HepG2 (cell line): ENCODE results near the gene CEBPZOS. TPM values are rescaled to one million over a fixed set of nuclear protein-coding genes. Genes with fewer than 3 reads are reported as not detected.
A peak's percentile ranks its signal among the peaks of the same experiment; 100 is the strongest.

ENCODE experiments used
- CENPT ChIP-seq: sonication (generic); formaldehyde crosslinking; IDR thresholded peaks from 2 replicates; pipeline ENCODE4 v1.8.0; 2022; ENCODE audit warnings: low read depth, mild to moderate bottlenecking, moderate library complexity, missing genetic modification reagents
- CREM ChIP-seq, 2 experiments: sonication (generic) in 1 of 2; formaldehyde crosslinking in 1 of 2; IDR thresholded peaks; 2 replicates each; pipeline versions ENCODE4 v1.4.0 to v1.6.1; 2016 to 2020; ENCODE audit warnings: antibody characterized with exemption in 1 of 2, mild to moderate bottlenecking in 1 of 2, missing genetic modification reagents in 1 of 2
- ERF ChIP-seq: IDR thresholded peaks from 2 replicates; pipeline ENCODE4 v1.6.1; 2018; ENCODE audit warnings: missing biosample characterization, missing genetic modification reagents
- FIP1L1 ChIP-seq: fragments of 200-400 bp; formaldehyde crosslinking; IDR thresholded peaks from 2 replicates; pipeline ENCODE4 v1.6.1; 2018; ENCODE audit warnings: low read depth, mild to moderate bottlenecking, low read length, moderate library complexity, borderline replicate concordance; ENCODE audit not compliant: insufficient read depth
- HMG20B ChIP-seq: conservative IDR thresholded peaks from 2 replicates; pipeline ENCODE4 v1.6.1; 2016; ENCODE audit warnings: missing genetic modification reagents, missing compliant biosample characterization
- HNRNPK ChIP-seq: fragments of 200-400 bp; formaldehyde crosslinking; IDR thresholded peaks from 2 replicates; pipeline ENCODE4 v1.6.1; 2018; ENCODE audit warnings: low read length, low read depth, moderate library complexity, mild to moderate bottlenecking; ENCODE audit not compliant: poor library complexity, severe bottlenecking
- HOXA7 ChIP-seq: sonication (generic); formaldehyde crosslinking; IDR thresholded peaks from 2 replicates; pipeline ENCODE4 v1.8.1; 2022; ENCODE audit warnings: mild to moderate bottlenecking, missing genetic modification reagents, moderate library complexity
- KLF11 ChIP-seq: IDR thresholded peaks from 2 replicates; pipeline ENCODE4 v1.6.1; 2016; ENCODE audit warnings: missing compliant biosample characterization
- PRMT3 ChIP-seq: sonication (generic); formaldehyde crosslinking; IDR thresholded peaks from 2 replicates; pipeline ENCODE4 v1.8.1; 2022; ENCODE audit warnings: low read depth, mild to moderate bottlenecking, moderate library complexity, missing genetic modification reagents, borderline replicate concordance
- REXO4 ChIP-seq: sonication (generic); formaldehyde crosslinking; IDR thresholded peaks from 2 replicates; pipeline ENCODE4 v1.8.0; 2022; ENCODE audit warnings: missing genetic modification reagents, mild to moderate bottlenecking, borderline replicate concordance
- RFX1 ChIP-seq: fragments of 450-650 bp; IDR thresholded peaks from 2 replicates; pipeline ENCODE4 v1.6.1; 2017
- RXRA ChIP-seq: sonication (generic); formaldehyde crosslinking; IDR thresholded peaks from 2 replicates; pipeline ENCODE4 v1.5.1; 2020; ENCODE audit warnings: missing genetic modification reagents
- SIN3A ChIP-seq: IDR thresholded peaks from 2 replicates; pipeline ENCODE4 v1.6.1; 2011; ENCODE audit warnings: low read depth, mild to moderate bottlenecking, control low read depth, low read length, borderline replicate concordance
- SMARCC2 ChIP-seq: fragments of 450-650 bp; IDR thresholded peaks from 2 replicates; pipeline ENCODE4 v1.6.1; 2017; ENCODE audit warnings: antibody characterized with exemption, mild to moderate bottlenecking
- SP4 ChIP-seq: sonication (generic); formaldehyde crosslinking; IDR thresholded peaks from 2 replicates; pipeline ENCODE4 v1.8.1; 2023; ENCODE audit warnings: mild to moderate bottlenecking, missing genetic modification reagents
- SSRP1 ChIP-seq: IDR thresholded peaks from 2 replicates; pipeline ENCODE4 v1.6.1; 2016; ENCODE audit warnings: control low read depth
- TEAD3 ChIP-seq: optimal IDR thresholded peaks from 2 replicates; pipeline ENCODE3; 2016; ENCODE audit warnings: borderline replicate concordance
- TIGD3 ChIP-seq: sonication (generic); formaldehyde crosslinking; IDR thresholded peaks from 2 replicates; pipeline ENCODE4 v1.5.1; 2020; ENCODE audit warnings: mild to moderate bottlenecking, missing genetic modification reagents, borderline replicate concordance
- ZBTB7B ChIP-seq: sonication (generic); formaldehyde crosslinking; IDR thresholded peaks from 2 replicates; pipeline ENCODE4 v1.4.0; 2020; ENCODE audit warnings: missing genetic modification reagents
- ZFP82 ChIP-seq: sonication (generic); formaldehyde crosslinking; IDR thresholded peaks from 2 replicates; pipeline ENCODE4 v1.5.1; 2020; ENCODE audit warnings: mild to moderate bottlenecking, missing genetic modification reagents, borderline replicate concordance
- ZNF253 ChIP-seq: sonication (generic); formaldehyde crosslinking; IDR thresholded peaks from 2 replicates; pipeline ENCODE4 v1.8.0; 2022; ENCODE audit warnings: mild to moderate bottlenecking, missing genetic modification reagents, borderline replicate concordance
- ZNF335 ChIP-seq: sonication (generic); formaldehyde crosslinking; IDR thresholded peaks from 2 replicates; pipeline ENCODE4 v1.4.0; 2020; ENCODE audit warnings: missing genetic modification reagents
- ZNF577 ChIP-seq: sonication (generic); formaldehyde crosslinking; IDR thresholded peaks from 2 replicates; pipeline ENCODE4 v1.4.0; 2020; ENCODE audit warnings: mild to moderate bottlenecking, low read depth, missing genetic modification reagents, borderline replicate concordance
- ZNF776 ChIP-seq: sonication (generic); formaldehyde crosslinking; IDR thresholded peaks from 2 replicates; pipeline ENCODE4 v1.4.0; 2020; ENCODE audit warnings: mild to moderate bottlenecking, missing genetic modification reagents
- polyA plus RNA-seq, 8 experiments: library from polyadenylated mRNA; depleted of rRNA in 3 of 8; stranded (reverse) in 7 of 8; unstranded in 1 of 8; fragments of >200 nt; fragmentation: Illumina TruSeq in 4 of 8; extraction: Trizol in 4 of 8; gene quantifications; 2 replicates each; pipeline versions ENCODE4 v1.2.1 to v1.2.3, GENCODE V29; 2011 to 2016; ENCODE audit warnings: low read depth in 4 of 8, missing spikeins in 1 of 8, mixed read lengths in 1 of 8; ENCODE audit not compliant: insufficient read depth in 1 of 8
- total RNA-seq, 5 experiments: library from RNA; depleted of rRNA; stranded (reverse); fragments of >200 nt; fragmentation: Illumina TruSeq; extraction: Trizol; gene quantifications; 2 replicates each; pipeline ENCODE4 v1.2.3, GENCODE V29; 2016; ENCODE audit warnings: low read depth in 1 of 5
- TF ChIP-seq, protein P1 (sequence below): sonication (generic); formaldehyde crosslinking; IDR thresholded peaks from 2 replicates; pipeline ENCODE4 v1.4.0; 2020; ENCODE audit warnings: missing genetic modification reagents
- TF ChIP-seq, protein P2 (sequence below): sonication (generic); formaldehyde crosslinking; IDR thresholded peaks from 2 replicates; pipeline ENCODE4 v1.8.0; 2022; ENCODE audit warnings: missing genetic modification reagents, mild to moderate bottlenecking, borderline replicate concordance

The CEBPZOS gene
- total and polyA plus RNA-seq, 2 of the 13 experiments (the other 11 are each of a cell fraction or from before 2014, with no cell fraction given): 18.6 to 44.7 TPM

GRCh38 chr2:37231241-37232130 is 35.2 kb downstream of the CEBPZOS start, which contains the start of the genes CEBPZ and NDUFAF7 (continued):
- TF ChIP-seq, protein P1, sequence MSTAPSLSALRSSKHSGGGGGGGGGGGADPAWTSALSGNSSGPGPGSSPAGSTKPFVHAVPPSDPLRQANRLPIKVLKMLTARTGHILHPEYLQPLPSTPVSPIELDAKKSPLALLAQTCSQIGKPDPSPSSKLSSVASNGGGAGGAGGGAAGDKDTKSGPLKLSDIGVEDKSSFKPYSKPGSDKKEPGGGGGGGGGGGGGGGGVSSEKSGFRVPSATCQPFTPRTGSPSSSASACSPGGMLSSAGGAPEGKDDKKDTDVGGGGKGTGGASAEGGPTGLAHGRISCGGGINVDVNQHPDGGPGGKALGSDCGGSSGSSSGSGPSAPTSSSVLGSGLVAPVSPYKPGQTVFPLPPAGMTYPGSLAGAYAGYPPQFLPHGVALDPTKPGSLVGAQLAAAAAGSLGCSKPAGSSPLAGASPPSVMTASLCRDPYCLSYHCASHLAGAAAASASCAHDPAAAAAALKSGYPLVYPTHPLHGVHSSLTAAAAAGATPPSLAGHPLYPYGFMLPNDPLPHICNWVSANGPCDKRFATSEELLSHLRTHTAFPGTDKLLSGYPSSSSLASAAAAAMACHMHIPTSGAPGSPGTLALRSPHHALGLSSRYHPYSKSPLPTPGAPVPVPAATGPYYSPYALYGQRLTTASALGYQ: peak; percentile 64; the same call in 1 of the 2 replicates
- TF ChIP-seq, protein P2, sequence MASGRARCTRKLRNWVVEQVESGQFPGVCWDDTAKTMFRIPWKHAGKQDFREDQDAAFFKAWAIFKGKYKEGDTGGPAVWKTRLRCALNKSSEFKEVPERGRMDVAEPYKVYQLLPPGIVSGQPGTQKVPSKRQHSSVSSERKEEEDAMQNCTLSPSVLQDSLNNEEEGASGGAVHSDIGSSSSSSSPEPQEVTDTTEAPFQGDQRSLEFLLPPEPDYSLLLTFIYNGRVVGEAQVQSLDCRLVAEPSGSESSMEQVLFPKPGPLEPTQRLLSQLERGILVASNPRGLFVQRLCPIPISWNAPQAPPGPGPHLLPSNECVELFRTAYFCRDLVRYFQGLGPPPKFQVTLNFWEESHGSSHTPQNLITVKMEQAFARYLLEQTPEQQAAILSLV (CRISPR knock-in tag): peak; percentile 67; the same call in 1 of the 2 replicates
- peak; percentile 98; the same call in 1 of the 2 replicates for TF ChIP-seq ZFP82 (CRISPR knock-in tag)
- no peak for TF ChIP-seq FIP1L1
- 0 out of 2 replicates have a peak, but pooled peaks have one; percentile 73 for TF ChIP-seq ZNF335 (CRISPR knock-in tag)
- TF ChIP-seq SP4 (CRISPR knock-in tag): peak; percentile 91
- 0 out of 2 replicates have a peak, but pooled peaks have one; percentile 23 for TF ChIP-seq SMARCC2
- peak; percentile 90 for TF ChIP-seq SIN3A
- peak; percentile 97 for TF ChIP-seq ZNF253 (CRISPR knock-in tag)
- TF ChIP-seq KLF11 (CRISPR knock-in tag): peak; percentile 95
- peak; percentile 78; the same call in 1 of the 2 replicates for TF ChIP-seq PRMT3
- peak; percentile 88 for TF ChIP-seq ZBTB7B (CRISPR knock-in tag)
- no peak for TF ChIP-seq RFX1
- peak; percentile 86; the same call in 1 of the 2 replicates for TF ChIP-seq ERF (CRISPR knock-in tag)
- no peak for TF ChIP-seq HOXA7 (CRISPR knock-in tag)
- TF ChIP-seq REXO4: peak; percentile 62; the same call in 1 of the 2 replicates
- TF ChIP-seq CENPT (CRISPR knock-in tag): no peak; the same call in 1 of the 2 replicates
- TF ChIP-seq CREM (IDR thresholded peaks at IDR 0.05): peak; percentile 94
- no peak; the same call in 1 of the 2 replicates for TF ChIP-seq CREM (CRISPR knock-in tag; IDR thresholded peaks at IDR 0.05)
- peak; percentile 51; the same call in 1 of the 2 replicates for TF ChIP-seq HMG20B (CRISPR knock-in tag)
- TF ChIP-seq ZNF577 (CRISPR knock-in tag): 0 out of 2 replicates have a peak, but pooled peaks have one; percentile 48
- no peak for TF ChIP-seq TEAD3 (CRISPR knock-in tag)
- TF ChIP-seq HNRNPK: no peak
- TF ChIP-seq RXRA: peak; percentile 77; the same call in 1 of the 2 replicates
- no peak for TF ChIP-seq SSRP1
- TF ChIP-seq TIGD3 (CRISPR knock-in tag): peak; percentile 60; the same call in 1 of the 2 replicates
- TF ChIP-seq ZNF776 (CRISPR knock-in tag): peak; percentile 97
